OCI-M2 (cell line): Measurements from ENCODE around the gene PPP1R37.

Source experiments
- DNase-seq: peaks from one replicate; lab custom pipeline; 2025; ENCODE audit not compliant: unreplicated experiment; lab: John Stamatoyannopoulos, UW

PPP1R37 gene

GRCh38 chr19:45151821-45152503, 59.0 kb downstream of the PPP1R37 start:
- DNase-seq: no peak

DNA sequence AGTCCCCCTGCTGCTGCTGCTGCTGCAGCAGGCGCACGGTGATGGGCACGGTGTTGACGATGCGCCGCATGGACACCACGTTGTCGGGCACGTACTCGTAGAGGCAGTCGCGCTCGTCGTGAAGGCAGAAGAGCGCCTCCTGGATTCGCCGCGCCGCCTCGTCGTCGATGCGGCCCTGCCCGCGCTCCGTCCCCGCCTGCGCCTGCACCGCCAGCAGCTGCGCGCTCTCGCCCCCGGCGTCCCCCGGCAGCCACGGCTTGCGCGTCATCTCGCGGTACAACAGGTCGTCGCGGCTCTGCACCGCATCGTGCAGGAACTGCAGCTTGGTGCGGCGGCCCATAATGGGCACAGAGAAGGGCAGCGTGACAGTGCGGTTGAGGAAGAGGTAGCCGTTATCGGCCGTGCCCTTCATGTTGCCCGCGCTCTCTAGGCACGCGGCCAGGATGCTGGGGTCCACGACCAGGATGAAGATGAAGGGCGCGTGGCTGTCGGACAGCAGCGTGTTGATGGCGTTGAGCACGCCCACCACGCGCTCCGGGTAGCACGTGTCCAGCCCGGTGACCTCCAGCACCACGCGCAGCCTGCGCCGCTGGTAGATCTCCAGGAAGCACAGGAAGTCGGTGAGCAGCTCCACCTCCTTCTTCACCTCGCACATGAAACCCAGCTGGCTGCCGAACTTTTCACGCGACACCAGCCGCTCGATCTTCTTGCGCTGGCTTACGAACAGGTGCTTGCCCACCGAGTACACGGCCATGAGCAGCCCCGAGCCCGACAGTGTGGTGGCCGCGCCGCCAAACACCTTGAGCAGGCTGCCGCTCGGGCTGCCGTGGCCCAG, 59.7 kb downstream of the PPP1R37 start:
- no peak for DNase-seq

- no peak for DNase-seq
These were observed 60.5 kb downstream of the PPP1R37 start for GRCh38 chr19:45153339-45154063.

- DNase-seq: peak; percentile 44
These were observed 61.3 kb downstream of the PPP1R37 start for GRCh38 chr19:45154064-45154827.

DNA sequence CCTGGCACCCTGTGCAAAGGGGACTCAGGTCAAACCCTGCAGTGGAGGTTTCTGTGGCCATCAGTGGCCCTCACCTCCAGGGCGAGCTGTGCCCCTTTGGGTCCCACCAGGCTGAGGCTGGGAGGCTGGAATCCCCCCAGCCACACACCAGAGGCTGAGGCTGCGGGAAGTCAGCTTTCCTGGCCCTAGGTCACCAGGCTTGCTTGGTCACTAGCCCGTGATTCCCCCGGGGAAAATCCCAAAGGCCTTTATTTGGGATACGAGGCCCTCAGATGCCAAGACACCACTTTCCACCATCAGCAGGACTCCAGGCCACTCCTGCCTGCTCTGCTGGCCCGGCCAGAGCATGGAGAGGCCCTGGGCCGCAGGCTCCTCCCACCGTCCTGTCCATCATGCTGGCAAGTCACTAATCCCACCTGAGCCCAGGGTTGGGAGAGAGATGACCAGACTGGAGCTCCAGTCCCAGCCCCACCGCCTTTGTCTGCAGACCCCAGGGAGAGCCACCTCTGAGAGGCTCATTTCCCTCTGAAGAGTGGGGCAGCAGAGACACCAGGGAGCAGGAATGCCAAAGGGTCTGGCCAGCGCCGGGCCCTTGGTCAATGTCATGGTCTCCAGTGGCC, 63.1 kb downstream of the PPP1R37 start:
- no peak for DNase-seq

GRCh38 chr19:45156751-45157150, 63.8 kb downstream of the PPP1R37 start:
- DNase-seq: no peak

GRCh38 chr19:45158503-45159209, 65.7 kb downstream of the PPP1R37 start:
- no peak for DNase-seq

DNA sequence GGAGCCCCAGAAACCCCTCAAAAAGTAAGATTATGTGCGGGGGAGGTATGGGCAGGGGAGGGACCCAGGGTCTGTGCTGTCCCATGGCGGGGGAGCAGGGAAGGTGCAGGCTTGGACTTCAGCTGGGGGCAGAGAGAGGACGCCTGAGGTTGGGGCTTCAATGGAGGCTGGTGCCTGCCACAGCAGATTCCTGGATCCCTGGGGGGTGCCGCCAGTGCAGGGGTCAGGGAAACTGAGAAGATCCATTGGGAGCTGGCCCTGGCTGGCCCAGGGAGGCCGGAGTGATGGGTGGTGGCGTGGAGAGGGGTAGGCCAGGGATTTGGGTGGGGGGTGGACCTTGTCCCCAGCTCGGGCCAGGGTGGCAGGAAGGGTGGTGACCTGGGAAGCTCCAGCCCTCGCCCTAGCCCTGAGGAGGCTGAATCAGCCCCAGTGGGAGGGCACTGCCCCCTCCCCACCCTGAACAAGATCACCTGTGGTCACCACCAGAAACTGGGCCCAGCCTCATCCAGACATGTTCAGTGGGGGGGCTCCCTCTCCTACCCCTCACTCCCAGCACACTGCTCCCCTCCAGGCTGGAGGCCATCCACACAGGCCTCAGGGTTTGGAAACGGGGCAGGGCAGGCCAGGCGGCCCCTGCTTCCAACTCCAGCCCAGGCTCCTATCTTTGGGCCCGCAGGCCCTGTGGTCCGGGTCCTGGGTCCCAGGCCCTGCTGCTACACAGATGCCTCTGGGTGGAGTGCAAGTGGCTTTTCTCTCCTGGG, 66.4 kb downstream of the PPP1R37 start:
- DNase-seq: no peak

DNA sequence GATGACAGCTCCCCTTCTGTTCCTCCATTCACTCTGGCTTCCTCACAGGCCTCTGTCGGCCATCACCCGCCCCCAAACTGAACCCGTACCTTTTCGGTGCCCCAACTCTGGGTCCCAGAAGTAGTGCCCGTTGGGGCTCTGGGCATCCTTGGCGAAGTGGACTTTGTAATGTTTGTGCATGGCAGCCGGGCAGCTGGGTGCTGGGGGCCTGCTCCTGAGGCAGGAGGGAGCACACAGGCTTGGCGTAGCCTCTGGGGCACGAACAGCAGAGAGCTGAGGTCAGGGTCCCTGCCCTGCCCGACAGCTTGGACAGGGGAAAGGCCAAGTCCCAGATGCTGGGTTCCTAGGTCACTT, 67.0 kb downstream of the PPP1R37 start:
- DNase-seq: no peak

- no peak for DNase-seq
These were observed 68.1 kb downstream of the PPP1R37 start, which contains the start of gene NKPD1 for GRCh38 chr19:45160870-45161737. Gene NKPD1, minus strand, starts transcription at chr19:45160982. Its CDS starts 832 bp downstream, at chr19:45160150.

GRCh38 chr19:45161738-45162607, 69.0 kb downstream of the PPP1R37 start:
- no peak for DNase-seq

GRCh38 chr19:45162608-45163143, 69.7 kb downstream of the PPP1R37 start:
- DNase-seq: no peak

- DNase-seq: no peak
These were observed 70.2 kb downstream of the PPP1R37 start for GRCh38 chr19:45163156-45163555.

- no peak for DNase-seq
These were observed 70.9 kb downstream of the PPP1R37 start for GRCh38 chr19:45163751-45164460.

DNA sequence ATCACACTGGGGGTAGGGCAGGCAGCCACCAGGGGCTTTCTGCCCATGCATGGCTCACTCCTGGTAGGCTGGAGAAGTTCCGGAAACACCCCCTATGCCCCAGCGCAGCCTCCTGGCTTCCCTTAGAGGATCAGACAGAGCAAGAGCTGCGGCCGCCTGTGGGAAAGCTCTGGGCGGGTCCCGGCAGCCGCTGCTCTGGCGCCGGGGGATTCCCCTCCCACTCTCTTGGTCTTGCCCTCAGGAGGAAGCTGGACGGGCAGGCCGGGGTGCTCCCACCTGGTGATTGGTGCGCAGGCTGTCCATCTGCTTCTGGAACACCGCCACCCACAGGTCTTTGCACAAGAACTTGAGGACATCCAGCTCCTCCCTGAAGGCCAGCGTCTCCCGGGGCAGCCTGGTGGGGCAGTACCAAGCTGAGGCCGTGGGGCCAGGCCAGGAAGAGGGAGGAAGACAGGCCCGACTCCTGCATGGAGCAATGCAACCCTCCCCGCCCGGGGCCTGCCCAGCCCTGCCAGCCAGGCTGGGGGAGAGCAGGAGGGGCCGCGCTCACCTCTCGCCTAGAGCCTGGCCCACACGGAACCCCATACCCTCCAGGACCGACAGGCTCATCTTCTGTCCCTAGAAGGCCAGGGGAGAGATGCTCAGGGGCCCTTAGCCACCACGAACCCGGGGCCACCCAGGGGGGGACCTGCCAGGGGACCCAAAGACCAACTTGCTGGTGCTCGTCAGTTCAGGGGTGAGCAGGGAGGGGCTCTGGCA, 71.8 kb downstream of the PPP1R37 start:
- no peak for DNase-seq
